Measurements from ENCODE around the gene GDPD3.

DNA sequence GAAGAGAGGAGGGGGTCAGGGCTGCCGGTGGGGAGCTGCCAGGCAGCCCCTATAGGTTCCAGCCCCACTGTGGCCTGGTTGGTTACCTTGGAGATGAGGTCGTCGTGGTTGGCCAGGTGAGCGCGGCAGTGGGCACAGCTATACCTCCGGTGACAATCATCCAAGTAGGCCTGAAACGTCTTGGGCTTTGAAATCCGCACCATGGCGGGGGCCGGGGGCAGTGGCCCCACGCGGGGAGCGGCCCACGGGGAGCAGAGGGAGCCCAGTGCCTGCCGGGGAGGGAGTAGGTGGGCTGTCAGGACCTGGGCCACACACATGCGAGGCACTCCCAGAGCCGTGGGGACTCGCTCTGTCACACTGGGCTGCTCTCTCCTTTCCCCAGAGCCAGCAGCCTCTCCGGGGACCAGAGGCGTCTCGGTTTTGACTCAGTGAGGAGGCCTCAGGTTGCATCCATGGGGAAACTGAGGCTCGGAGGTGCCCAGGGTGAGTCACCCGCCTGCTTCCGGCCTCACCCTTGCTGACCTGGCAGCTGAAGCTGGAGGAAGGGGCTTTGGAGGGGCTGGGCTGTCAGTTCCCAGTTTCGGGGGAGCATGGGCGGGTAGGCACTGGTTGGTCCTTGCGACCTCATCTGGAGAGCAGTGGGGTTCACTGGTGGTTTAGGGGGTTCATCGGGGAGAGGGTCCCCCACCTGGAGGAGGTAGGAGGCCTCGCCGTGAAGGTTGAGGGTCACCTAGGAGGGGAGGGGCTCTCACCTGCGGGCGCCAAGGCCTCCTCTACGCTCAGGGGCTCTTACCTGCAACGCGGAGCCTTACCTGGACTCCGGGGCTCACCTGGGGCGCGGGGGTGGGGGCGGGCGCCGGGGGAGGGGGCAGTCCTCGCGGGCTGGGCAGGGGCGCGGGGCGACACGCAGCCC lies 17.9 kb downstream of the GDPD3 start:
- TF ChIP-seq POLR2A (IDR thresholded peaks at IDR 0.05) (no peak), POLR2AphosphoS5 (IDR thresholded peaks at IDR 0.05) (no peak)
- TF ChIP-seq, protein P1, sequence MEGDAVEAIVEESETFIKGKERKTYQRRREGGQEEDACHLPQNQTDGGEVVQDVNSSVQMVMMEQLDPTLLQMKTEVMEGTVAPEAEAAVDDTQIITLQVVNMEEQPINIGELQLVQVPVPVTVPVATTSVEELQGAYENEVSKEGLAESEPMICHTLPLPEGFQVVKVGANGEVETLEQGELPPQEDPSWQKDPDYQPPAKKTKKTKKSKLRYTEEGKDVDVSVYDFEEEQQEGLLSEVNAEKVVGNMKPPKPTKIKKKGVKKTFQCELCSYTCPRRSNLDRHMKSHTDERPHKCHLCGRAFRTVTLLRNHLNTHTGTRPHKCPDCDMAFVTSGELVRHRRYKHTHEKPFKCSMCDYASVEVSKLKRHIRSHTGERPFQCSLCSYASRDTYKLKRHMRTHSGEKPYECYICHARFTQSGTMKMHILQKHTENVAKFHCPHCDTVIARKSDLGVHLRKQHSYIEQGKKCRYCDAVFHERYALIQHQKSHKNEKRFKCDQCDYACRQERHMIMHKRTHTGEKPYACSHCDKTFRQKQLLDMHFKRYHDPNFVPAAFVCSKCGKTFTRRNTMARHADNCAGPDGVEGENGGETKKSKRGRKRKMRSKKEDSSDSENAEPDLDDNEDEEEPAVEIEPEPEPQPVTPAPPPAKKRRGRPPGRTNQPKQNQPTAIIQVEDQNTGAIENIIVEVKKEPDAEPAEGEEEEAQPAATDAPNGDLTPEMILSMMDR (IDR thresholded peaks at IDR 0.05), result no peak
